ENCODE results near the gene ABCA12.

DNA sequence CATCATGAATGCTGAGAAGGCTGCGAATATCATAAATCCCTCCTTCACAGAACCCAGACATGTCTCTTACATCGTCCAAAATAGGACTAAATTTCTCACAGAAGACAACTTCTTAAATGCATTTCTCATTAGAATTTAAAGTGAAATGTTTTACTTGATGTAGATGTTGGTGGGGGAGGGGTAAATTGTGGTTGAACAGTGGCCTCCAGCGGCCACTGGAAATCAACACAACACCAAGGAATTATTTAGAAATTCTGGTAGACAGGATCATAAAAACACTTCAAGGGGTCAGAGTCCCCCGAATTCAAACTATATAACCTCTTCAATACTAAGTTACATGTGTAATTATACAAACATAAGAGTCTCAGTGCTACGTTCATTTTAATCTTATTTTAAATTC, 135.9 kb downstream of the ABCA12 start:
- TF ChIP-seq BMI1 (IDR thresholded peaks at IDR 0.05; ENCODE audit: borderline replicate concordance), result no peak
- TF ChIP-seq, protein P1, sequence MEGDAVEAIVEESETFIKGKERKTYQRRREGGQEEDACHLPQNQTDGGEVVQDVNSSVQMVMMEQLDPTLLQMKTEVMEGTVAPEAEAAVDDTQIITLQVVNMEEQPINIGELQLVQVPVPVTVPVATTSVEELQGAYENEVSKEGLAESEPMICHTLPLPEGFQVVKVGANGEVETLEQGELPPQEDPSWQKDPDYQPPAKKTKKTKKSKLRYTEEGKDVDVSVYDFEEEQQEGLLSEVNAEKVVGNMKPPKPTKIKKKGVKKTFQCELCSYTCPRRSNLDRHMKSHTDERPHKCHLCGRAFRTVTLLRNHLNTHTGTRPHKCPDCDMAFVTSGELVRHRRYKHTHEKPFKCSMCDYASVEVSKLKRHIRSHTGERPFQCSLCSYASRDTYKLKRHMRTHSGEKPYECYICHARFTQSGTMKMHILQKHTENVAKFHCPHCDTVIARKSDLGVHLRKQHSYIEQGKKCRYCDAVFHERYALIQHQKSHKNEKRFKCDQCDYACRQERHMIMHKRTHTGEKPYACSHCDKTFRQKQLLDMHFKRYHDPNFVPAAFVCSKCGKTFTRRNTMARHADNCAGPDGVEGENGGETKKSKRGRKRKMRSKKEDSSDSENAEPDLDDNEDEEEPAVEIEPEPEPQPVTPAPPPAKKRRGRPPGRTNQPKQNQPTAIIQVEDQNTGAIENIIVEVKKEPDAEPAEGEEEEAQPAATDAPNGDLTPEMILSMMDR (IDR thresholded peaks at IDR 0.05 in 2 of 3, conservative IDR thresholded peaks at IDR 0.05 in 1 of 3; ENCODE audit: control insufficient read depth in 2 of 3, extremely low read depth in 1 of 3, insufficient read depth in 1 of 3, low read depth in 3 of 3, low read length in 3 of 3), result peak; percentile 39 to 71 (median 43); a peak in 5 of 6 replicates
